Natural killer cell (primary cell): ENCODE data around the gene ETV6. TPM values are rescaled to one million over a fixed set of nuclear protein-coding genes. Genes with fewer than 3 reads are reported as not detected.

Experiments
- ATAC-seq, 3 donors: fragments of 150-1000 bp in 2 of 3; fragments of 200-7000 bp in 1 of 3; cut with Tn5 transposase; 1 replicate in 1 of 3; 2 replicates in 2 of 3; pipeline ENCODE4 v1.10.0; 2021; ENCODE audit warnings: mild to moderate bottlenecking in 2 of 3, moderate library complexity in 2 of 3
- DNase-seq, 2 donors: peaks; one replicate each; pipeline versions ENCODE4 v3.0.0 to v3.0.0-alpha.2; 2013 to 2021; ENCODE audit warnings: mixed read lengths in 1 of 2
- H3K27ac ChIP-seq: one replicate; pipeline ENCODE4 v1.5.1; 2013; ENCODE audit warnings: mild to moderate bottlenecking, low read length
- H3K27me3 ChIP-seq: one replicate; pipeline ENCODE4 v1.6.1; 2013; ENCODE audit warnings: low read length; ENCODE audit not compliant: control insufficient read depth, insufficient read depth
- H3K36me3 ChIP-seq: one replicate; pipeline ENCODE4 v1.6.1; 2013; ENCODE audit warnings: low read length; ENCODE audit not compliant: control insufficient read depth, insufficient read depth
- H3K4me1 ChIP-seq: one replicate; pipeline ENCODE4 v1.6.1; 2013; ENCODE audit warnings: low read length; ENCODE audit not compliant: control insufficient read depth, insufficient read depth
- H3K4me3 ChIP-seq: one replicate; pipeline ENCODE4 v1.5.1; 2013; ENCODE audit warnings: low read length
- H3K9me3 ChIP-seq: one replicate; pipeline ENCODE4 v1.6.1; 2013; ENCODE audit warnings: low read length; ENCODE audit not compliant: control insufficient read depth, insufficient read depth
- H3K27ac Mint-ChIP-seq, 2 donors: one replicate each; pipeline ENCODE4 v1.8.0; 2022; ENCODE audit warnings: mild to moderate bottlenecking in 2 of 2, mixed read lengths in 2 of 2, moderate library complexity in 1 of 2
- H3K27me3 Mint-ChIP-seq, 2 donors: one replicate each; pipeline ENCODE4 v1.8.0; 2022; ENCODE audit warnings: low read depth in 2 of 2, mixed read lengths in 2 of 2
- H3K36me3 Mint-ChIP-seq: one replicate; pipeline ENCODE4 v1.8.0; 2022; ENCODE audit warnings: mixed read lengths
- H3K4me1 Mint-ChIP-seq, 2 donors: one replicate each; pipeline ENCODE4 v1.8.0; 2022; ENCODE audit warnings: mixed read lengths in 2 of 2
- H3K4me3 Mint-ChIP-seq: one replicate; pipeline ENCODE4 v1.8.0; 2022; ENCODE audit warnings: mild to moderate bottlenecking, moderate library complexity, mixed read lengths
- H3K9me3 Mint-ChIP-seq, 2 donors: one replicate each; pipeline ENCODE4 v1.8.0; 2022; ENCODE audit warnings: mixed read lengths in 2 of 2
- WGBS: methylation state at CpG from one replicate; pipeline ENCODE4 v1.1.7; 2013; ENCODE audit warnings: missing lambda C conversion rate; ENCODE audit not compliant: insufficient coverage; 5-methylcytosine and 5-hydroxymethylcytosine counted together
- intact Hi-C: fragments of 100-400 bp; cut with micrococcal nuclease; formaldehyde crosslinking; loops from one replicate; pipeline ENCODE4 v1.14.2; 2022
- total RNA-seq, 4 donors: library from RNA; stranded (reverse); fragments of 120-200 nt in 1 of 4; gene quantifications; one replicate each; pipeline versions ENCODE4 v1.2.3 to v1.2.4, GENCODE V29; 2013 to 2022
- TF ChIP-seq, protein P1 (sequence below): fragments of 200-600 bp; IDR thresholded peaks from one replicate; pipeline ENCODE4 v1.8.0; 2022; ENCODE audit warnings: antibody characterized with exemption

The ETV6 gene
- total RNA-seq, 3 donors from 2014 or later (not counting 1 experiment from before 2014, with no cell fraction given): 38.9 to 49.5 (median 40.6) TPM

- H3K4me3 ChIP-seq: no peak overlapping the region
- no peaks in the 10 kb centered on the region for H3K27me3 ChIP-seq
- Mint-ChIP-seq H3K36me3 (no peaks in the 10 kb centered on the region), H3K4me3 (no peak overlapping the region), H3K27me3 (no peaks in the 10 kb centered on the region), H3K4me1 (peaks cover 60 to 63% of the 10 kb centered on the region in 2 donors), H3K9me3 (no peaks in the 10 kb centered on the region), H3K27ac (peak overlapping the region; percentile 2 to 33)
- H3K4me1 ChIP-seq: peaks cover 17% of the 10 kb centered on the region
- no peaks in the 10 kb centered on the region for H3K9me3 ChIP-seq
- H3K27ac ChIP-seq: no peak overlapping the region
- 72% methylated on average over 6 of the region's 7 CpGs for whole genome bisulfite sequencing
- DNase-seq: no peak
- ATAC-seq: no peak
- intact Hi-C loops: no loop called here
- H3K36me3 ChIP-seq: no peaks in the 10 kb centered on the region
- TF ChIP-seq, protein P1, sequence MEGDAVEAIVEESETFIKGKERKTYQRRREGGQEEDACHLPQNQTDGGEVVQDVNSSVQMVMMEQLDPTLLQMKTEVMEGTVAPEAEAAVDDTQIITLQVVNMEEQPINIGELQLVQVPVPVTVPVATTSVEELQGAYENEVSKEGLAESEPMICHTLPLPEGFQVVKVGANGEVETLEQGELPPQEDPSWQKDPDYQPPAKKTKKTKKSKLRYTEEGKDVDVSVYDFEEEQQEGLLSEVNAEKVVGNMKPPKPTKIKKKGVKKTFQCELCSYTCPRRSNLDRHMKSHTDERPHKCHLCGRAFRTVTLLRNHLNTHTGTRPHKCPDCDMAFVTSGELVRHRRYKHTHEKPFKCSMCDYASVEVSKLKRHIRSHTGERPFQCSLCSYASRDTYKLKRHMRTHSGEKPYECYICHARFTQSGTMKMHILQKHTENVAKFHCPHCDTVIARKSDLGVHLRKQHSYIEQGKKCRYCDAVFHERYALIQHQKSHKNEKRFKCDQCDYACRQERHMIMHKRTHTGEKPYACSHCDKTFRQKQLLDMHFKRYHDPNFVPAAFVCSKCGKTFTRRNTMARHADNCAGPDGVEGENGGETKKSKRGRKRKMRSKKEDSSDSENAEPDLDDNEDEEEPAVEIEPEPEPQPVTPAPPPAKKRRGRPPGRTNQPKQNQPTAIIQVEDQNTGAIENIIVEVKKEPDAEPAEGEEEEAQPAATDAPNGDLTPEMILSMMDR: no peak
Measured at GRCh38 chr12:11798006-11798708, 148.7 kb downstream of the ETV6 start.

DNA sequence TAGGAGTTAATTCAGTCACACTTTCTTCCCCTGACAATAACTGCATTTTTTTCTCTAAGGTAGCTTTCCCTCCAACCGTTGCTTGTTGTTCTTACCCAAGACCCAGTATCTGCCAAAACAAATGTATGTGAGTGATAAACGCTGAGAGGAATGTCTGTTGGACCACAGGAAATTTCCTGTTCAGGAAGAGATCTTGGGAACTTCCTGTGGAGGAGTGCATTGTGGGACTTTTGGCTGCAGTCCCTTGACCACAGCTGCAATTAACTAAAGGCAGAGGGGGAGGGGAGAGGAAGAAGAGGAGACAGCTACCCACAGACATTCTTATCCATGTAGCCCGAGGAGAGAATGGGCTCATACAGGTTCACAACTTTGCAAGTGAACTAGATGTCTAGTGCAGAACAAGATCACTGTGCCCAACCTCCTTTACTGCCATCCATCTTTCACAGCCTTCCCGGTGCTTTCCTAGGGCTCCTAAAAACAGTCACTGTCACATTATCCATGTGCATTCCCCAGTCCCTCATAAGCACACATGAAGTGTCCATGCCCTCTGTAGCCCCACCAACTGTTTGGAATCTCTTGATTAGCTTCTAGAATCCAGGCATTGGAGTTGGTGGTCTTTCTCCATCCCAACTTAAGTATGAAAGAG, 149.5 kb downstream of the ETV6 start:
- H3K27me3 ChIP-seq: no peaks in the 10 kb centered on the region
- H3K27ac Mint-ChIP-seq: peak overlapping the region; percentile 2 to 33
- ATAC-seq (no peak), DNase-seq (no peak)
- TF ChIP-seq, protein P1: no peak
- no peaks in the 10 kb centered on the region for H3K9me3 ChIP-seq
- H3K4me1 Mint-ChIP-seq: peaks cover 52 to 55% of the 10 kb centered on the region in 2 donors
- H3K4me1 ChIP-seq: peaks cover 15% of the 10 kb centered on the region
- no peak overlapping the region for H3K27ac ChIP-seq
- no peaks in the 10 kb centered on the region for H3K27me3 Mint-ChIP-seq
- H3K4me3 Mint-ChIP-seq: no peak overlapping the region
- H3K36me3 ChIP-seq: no peaks in the 10 kb centered on the region
- no peaks in the 10 kb centered on the region for H3K9me3 Mint-ChIP-seq
- no peak overlapping the region for H3K4me3 ChIP-seq
- 3% methylated on average over 4 of the region's 4 CpGs for WGBS
- H3K36me3 Mint-ChIP-seq: no peaks in the 10 kb centered on the region
- intact Hi-C loops: no loop called here

DNA sequence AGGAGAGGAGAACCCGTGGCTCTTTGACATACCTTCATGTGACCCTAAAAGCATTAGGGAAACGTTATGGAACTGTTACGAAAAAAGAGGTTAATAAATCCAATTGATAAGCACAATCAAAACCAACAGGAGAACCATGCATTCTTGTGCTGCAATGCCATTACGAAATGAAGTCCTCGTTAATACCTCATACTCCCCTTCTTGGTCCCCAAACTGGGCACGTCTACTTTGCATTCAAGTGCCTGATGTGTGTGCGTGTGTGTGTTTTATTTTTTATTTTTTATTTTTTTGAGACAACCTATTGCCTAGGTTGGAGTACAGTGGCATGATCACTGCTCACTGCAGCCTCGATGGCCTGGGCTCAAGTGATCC, 150.0 kb downstream of the ETV6 start:
- Histone ChIP-seq H3K36me3 (no peaks in the 10 kb centered on the region), H3K27ac (no peak overlapping the region), H3K4me1 (peaks cover 10% of the 10 kb centered on the region), H3K27me3 (no peaks in the 10 kb centered on the region), H3K4me3 (no peak overlapping the region), H3K9me3 (no peaks in the 10 kb centered on the region)
- 82% methylated on average over 7 of the region's 8 CpGs for WGBS
- H3K27ac Mint-ChIP-seq: no peak overlapping the region
- H3K9me3 Mint-ChIP-seq: no peaks in the 10 kb centered on the region
- no peaks in the 10 kb centered on the region for H3K27me3 Mint-ChIP-seq
- H3K4me1 Mint-ChIP-seq: peaks cover 50 to 51% of the 10 kb centered on the region in 2 donors
- no peak overlapping the region for H3K4me3 Mint-ChIP-seq
- H3K36me3 Mint-ChIP-seq: no peaks in the 10 kb centered on the region
- intact Hi-C loops: no loop called here
- TF ChIP-seq, protein P1: no peak
- DNase-seq (no peak), ATAC-seq (no peak)
